A673 (cell line): ENCODE measurements around the gene ADAMTS14.

Experiments used
- CTCF ChIP-seq: fragments of 300-800, 200-600 bp; sonication (generic); conservative IDR thresholded peaks from 2 replicates; pipeline ENCODE4 v1.5.1; 2017; ENCODE audit warnings: low read depth, mild to moderate bottlenecking, antibody characterized with exemption, low read length, moderate library complexity, mixed read lengths
- EZH2 ChIP-seq: fragments of 200-600 bp; sonication (generic); IDR thresholded peaks from 2 replicates; pipeline ENCODE4 v1.6.1; 2017; ENCODE audit warnings: borderline replicate concordance, low read depth, mild to moderate bottlenecking, mixed read lengths, antibody characterized with exemption, low read length; ENCODE audit not compliant: poor library complexity, severe bottlenecking

- TF ChIP-seq CTCF (no peak), EZH2 (no peak)
These were observed 107.4 kb downstream of the ADAMTS14 start for GRCh38 chr10:70779511-70780369.
